ENCODE measurements around the gene TAF10.

Gene TAF10

GRCh38 chr11:6599449-6599848, 12.6 kb downstream of the TAF10 start:
- Histone ChIP-seq H3K79me1 (ENCODE audit: low read length) (peaks cover 13% of the 10 kb centered on the region), H3K9ac (ENCODE audit: low read length) (no peak overlapping the region), H3K4ac (ENCODE audit: low read depth, low read length) (no peak overlapping the region), H3K27me3 (ENCODE audit: insufficient read depth, low read length) (no peaks in the 10 kb centered on the region), H3K23ac (ENCODE audit: low read length) (no peak overlapping the region), H3K27ac (ENCODE audit: low read depth, low read length) (no peak overlapping the region), H3K18ac (ENCODE audit: low read length) (no peak overlapping the region), H3K9me3 (ENCODE audit: insufficient read depth, low read depth, low read length) (no peaks in the 10 kb centered on the region), H4K91ac (ENCODE audit: low read depth, low read length) (no peak overlapping the region), H4K12ac (ENCODE audit: low read depth, low read length) (no peak overlapping the region), H3K4me1 (ENCODE audit: control insufficient read depth in 1 of 2, insufficient read depth in 2 of 2, low read length in 2 of 2) (peaks cover 0 to 9% of the 10 kb centered on the region in 2 experiments), H2BK12ac (ENCODE audit: low read length) (no peak overlapping the region), H3K14ac (ENCODE audit: low read length) (no peak overlapping the region), H4K8ac (ENCODE audit: low read depth, low read length) (no peak overlapping the region), H3K36me3 (ENCODE audit: control insufficient read depth in 1 of 2, insufficient read depth in 2 of 2, low read length in 2 of 2) (peaks cover 21 to 33% of the 10 kb centered on the region in 2 experiments), H2BK120ac (ENCODE audit: insufficient read depth, low read length, poor library complexity) (no peak overlapping the region), H2AFZ (ENCODE audit: insufficient read depth, low read length, poor library complexity) (no peak overlapping the region), H3K4me2 (ENCODE audit: low read length) (no peak overlapping the region), H3K4me3 (ENCODE audit: low read depth, low read length) (no peak overlapping the region), H3K79me2 (ENCODE audit: control insufficient read depth, insufficient read depth, low read length, poor library complexity) (peaks cover 19% of the 10 kb centered on the region), H2BK5ac (ENCODE audit: low read depth, low read length, poor library complexity) (no peak overlapping the region), H2AK5ac (ENCODE audit: low read length) (no peak overlapping the region)
- DNase-seq = no peak
- WGBS (ENCODE audit: extremely low coverage, insufficient coverage, insufficient read length) = no CpG with 5 or more reads among the region's 1 CpG

GRCh38 chr11:6598555-6598954, 13.5 kb downstream of the TAF10 start:
- H3K27me3 ChIP-seq (ENCODE audit: insufficient read depth, low read length) = no peaks in the 10 kb centered on the region
- no peak overlapping the region for H2AFZ ChIP-seq (ENCODE audit: insufficient read depth, low read length, poor library complexity)
- H3K4me1 ChIP-seq (ENCODE audit: control insufficient read depth in 1 of 2, insufficient read depth in 2 of 2, low read length in 2 of 2) = peaks cover 0 to 11% of the 10 kb centered on the region in 2 experiments
- H3K36me3 ChIP-seq (ENCODE audit: control insufficient read depth in 1 of 2, insufficient read depth in 2 of 2, low read length in 2 of 2) = peaks cover 21 to 33% of the 10 kb centered on the region in 2 experiments
- no peak overlapping the region for H3K14ac ChIP-seq (ENCODE audit: low read length)
- DNase-seq = no peak
- H2BK5ac ChIP-seq (ENCODE audit: low read depth, low read length, poor library complexity) = no peak overlapping the region
- H3K79me2 ChIP-seq (ENCODE audit: control insufficient read depth, insufficient read depth, low read length, poor library complexity) = peaks cover 10% of the 10 kb centered on the region
- WGBS (ENCODE audit: extremely low coverage, insufficient coverage, insufficient read length) = no CpG with 5 or more reads among the region's 3 CpGs
- H4K8ac ChIP-seq (ENCODE audit: low read depth, low read length) = no peak overlapping the region
- no peak overlapping the region for H3K18ac ChIP-seq (ENCODE audit: low read length)
- no peak overlapping the region for H2AK5ac ChIP-seq (ENCODE audit: low read length)
- no peak overlapping the region for H3K4ac ChIP-seq (ENCODE audit: low read depth, low read length)
- no peaks in the 10 kb centered on the region for H3K9me3 ChIP-seq (ENCODE audit: insufficient read depth, low read depth, low read length)
- no peak overlapping the region for H3K27ac ChIP-seq (ENCODE audit: low read depth, low read length)
- H3K4me2 ChIP-seq (ENCODE audit: low read length) = no peak overlapping the region
- no peak overlapping the region for H4K91ac ChIP-seq (ENCODE audit: low read depth, low read length)
- H2BK12ac ChIP-seq (ENCODE audit: low read length) = no peak overlapping the region
- no peak overlapping the region for H4K12ac ChIP-seq (ENCODE audit: low read depth, low read length)
- H3K4me3 ChIP-seq (ENCODE audit: low read depth, low read length) = no peak overlapping the region
- no peak overlapping the region for H3K23ac ChIP-seq (ENCODE audit: low read length)
- no peak overlapping the region for H3K9ac ChIP-seq (ENCODE audit: low read length)
- no peak overlapping the region for H2BK120ac ChIP-seq (ENCODE audit: insufficient read depth, low read length, poor library complexity)
- peaks cover 4% of the 10 kb centered on the region for H3K79me1 ChIP-seq (ENCODE audit: low read length)

- Histone ChIP-seq H2BK120ac (ENCODE audit: insufficient read depth, low read length, poor library complexity) (no peak overlapping the region), H3K9me3 (ENCODE audit: insufficient read depth, low read depth, low read length) (no peaks in the 10 kb centered on the region), H3K27me3 (ENCODE audit: insufficient read depth, low read length) (no peaks in the 10 kb centered on the region), H3K4me1 (ENCODE audit: control insufficient read depth in 1 of 2, insufficient read depth in 2 of 2, low read length in 2 of 2) (peaks cover 0 to 4% of the 10 kb centered on the region in 2 experiments), H2BK12ac (ENCODE audit: low read length) (no peak overlapping the region), H3K27ac (ENCODE audit: low read depth, low read length) (no peak overlapping the region), H3K14ac (ENCODE audit: low read length) (no peak overlapping the region), H3K23ac (ENCODE audit: low read length) (no peak overlapping the region), H2AFZ (ENCODE audit: insufficient read depth, low read length, poor library complexity) (no peak overlapping the region), H3K4me3 (ENCODE audit: low read depth, low read length) (no peak overlapping the region), H3K36me3 (ENCODE audit: control insufficient read depth in 1 of 2, insufficient read depth in 2 of 2, low read length in 2 of 2) (peaks cover 18 to 29% of the 10 kb centered on the region in 2 experiments), H3K18ac (ENCODE audit: low read length) (no peak overlapping the region), H3K4me2 (ENCODE audit: low read length) (no peak overlapping the region), H2AK5ac (ENCODE audit: low read length) (no peak overlapping the region), H3K79me2 (ENCODE audit: control insufficient read depth, insufficient read depth, low read length, poor library complexity) (no peaks in the 10 kb centered on the region), H4K12ac (ENCODE audit: low read depth, low read length) (no peak overlapping the region), H4K8ac (ENCODE audit: low read depth, low read length) (no peak overlapping the region), H3K4ac (ENCODE audit: low read depth, low read length) (no peak overlapping the region), H3K9ac (ENCODE audit: low read length) (no peak overlapping the region), H3K79me1 (ENCODE audit: low read length) (no peaks in the 10 kb centered on the region), H2BK5ac (ENCODE audit: low read depth, low read length, poor library complexity) (no peak overlapping the region), H4K91ac (ENCODE audit: low read depth, low read length) (no peak overlapping the region)
- DNase-seq = no peak
- no CpG with 5 or more reads among the region's 5 CpGs for WGBS (ENCODE audit: extremely low coverage, insufficient coverage, insufficient read length)
Observed at GRCh38 chr11:6596239-6596877, 15.7 kb downstream of the TAF10 start.

GRCh38 chr11:6594142-6594768, 17.8 kb downstream of the TAF10 start:
- no peaks in the 10 kb centered on the region for H3K79me1 ChIP-seq (ENCODE audit: low read length)
- H4K91ac ChIP-seq (ENCODE audit: low read depth, low read length) = no peak overlapping the region
- no peaks in the 10 kb centered on the region for H3K9me3 ChIP-seq (ENCODE audit: insufficient read depth, low read depth, low read length)
- peaks cover 0 to 4% of the 10 kb centered on the region in 2 experiments for H3K4me1 ChIP-seq (ENCODE audit: control insufficient read depth in 1 of 2, insufficient read depth in 2 of 2, low read length in 2 of 2)
- H3K4me2 ChIP-seq (ENCODE audit: low read length) = no peak overlapping the region
- H3K4ac ChIP-seq (ENCODE audit: low read depth, low read length) = no peak overlapping the region
- no peak overlapping the region for H2BK5ac ChIP-seq (ENCODE audit: low read depth, low read length, poor library complexity)
- no peak overlapping the region for H2AK5ac ChIP-seq (ENCODE audit: low read length)
- no peak overlapping the region for H3K4me3 ChIP-seq (ENCODE audit: low read depth, low read length)
- H4K12ac ChIP-seq (ENCODE audit: low read depth, low read length) = no peak overlapping the region
- H3K79me2 ChIP-seq (ENCODE audit: control insufficient read depth, insufficient read depth, low read length, poor library complexity) = no peaks in the 10 kb centered on the region
- no CpG with 5 or more reads among the region's 3 CpGs for WGBS (ENCODE audit: extremely low coverage, insufficient coverage, insufficient read length)
- H3K27ac ChIP-seq (ENCODE audit: low read depth, low read length) = no peak overlapping the region
- no peak for DNase-seq
- H3K18ac ChIP-seq (ENCODE audit: low read length) = no peak overlapping the region
- H3K27me3 ChIP-seq (ENCODE audit: insufficient read depth, low read length) = no peaks in the 10 kb centered on the region
- H2BK12ac ChIP-seq (ENCODE audit: low read length) = no peak overlapping the region
- no peak overlapping the region for H2BK120ac ChIP-seq (ENCODE audit: insufficient read depth, low read length, poor library complexity)
- no peak overlapping the region for H3K9ac ChIP-seq (ENCODE audit: low read length)
- no peak overlapping the region for H4K8ac ChIP-seq (ENCODE audit: low read depth, low read length)
- H3K36me3 ChIP-seq (ENCODE audit: control insufficient read depth in 1 of 2, insufficient read depth in 2 of 2, low read length in 2 of 2) = peaks cover 2 to 9% of the 10 kb centered on the region in 2 experiments
- no peak overlapping the region for H3K14ac ChIP-seq (ENCODE audit: low read length)
- no peak overlapping the region for H3K23ac ChIP-seq (ENCODE audit: low read length)
- H2AFZ ChIP-seq (ENCODE audit: insufficient read depth, low read length, poor library complexity) = no peak overlapping the region

Data from trophoblast cell (in vitro differentiated cells and primary cell).